K562 (cell line): ENCODE data around the gene WDR46. TPM values are rescaled to one million over a fixed set of nuclear protein-coding genes. Genes with fewer than 3 reads are reported as not detected.

Experiments
- E2F8 ChIP-seq: fragments of 450-650 bp; IDR thresholded peaks from 2 replicates; pipeline ENCODE4 v1.7.1; 2018; ENCODE audit warnings: mild to moderate bottlenecking, low read depth; ENCODE audit not compliant: partially characterized antibody
- ETV1 ChIP-seq: fragments of 450-650 bp; conservative IDR thresholded peaks from 2 replicates; pipeline ENCODE4 v1.6.1; 2016; ENCODE audit warnings: missing genetic modification characterization, control low read depth, low read depth, missing compliant biosample characterization
- EWSR1 ChIP-seq: fragments of 450-650 bp; IDR thresholded peaks from 2 replicates; pipeline ENCODE4 v1.6.1; 2018; ENCODE audit warnings: borderline replicate concordance, mild to moderate bottlenecking, low read depth, moderate library complexity; ENCODE audit not compliant: partially characterized antibody
- GABPB2 ChIP-seq: fragments of 250-450 bp; sonication (Bioruptor Pico); conservative IDR thresholded peaks from 2 replicates; pipeline ENCODE4 v1.5.1; 2021; ENCODE audit warnings: mild to moderate bottlenecking
- HLTF ChIP-seq: fragments of 450-650 bp; IDR thresholded peaks from 2 replicates; pipeline ENCODE4 v1.6.1; 2016
- MAFG ChIP-seq: fragments of 450-650 bp; conservative IDR thresholded peaks from 2 replicates; pipeline ENCODE4 v1.6.1; 2016; ENCODE audit warnings: missing genetic modification characterization, missing compliant biosample characterization
- MBD1 ChIP-seq: fragments of 250-450 bp; sonication (Bioruptor Pico); IDR thresholded peaks from 2 replicates; pipeline ENCODE4 v1.8.0; 2022; ENCODE audit warnings: inconsistent platforms
- MTF1 ChIP-seq: fragments of 250-450 bp; sonication (Bioruptor Pico); IDR thresholded peaks from 2 replicates; pipeline ENCODE4 v1.9.0; 2021; ENCODE audit warnings: moderate library complexity, mild to moderate bottlenecking, inconsistent platforms, borderline replicate concordance
- POU5F1 ChIP-seq: fragments of 150-350 bp; IDR thresholded peaks from 2 replicates; pipeline ENCODE4 v1.6.1; 2014; ENCODE audit warnings: borderline replicate concordance, low read length, low read depth, mild to moderate bottlenecking; ENCODE audit not compliant: partially characterized antibody
- RAD51 ChIP-seq: fragments of 450-650 bp; IDR thresholded peaks from 2 replicates; pipeline ENCODE4 v1.7.1; 2016; ENCODE audit warnings: low read depth, mild to moderate bottlenecking, borderline replicate concordance
- RREB1 ChIP-seq: fragments of 250-450 bp; sonication (Bioruptor Pico); IDR thresholded peaks from 2 replicates; pipeline ENCODE4 v1.4.0; 2020
- SRSF3 ChIP-seq: fragments of 200-400 bp; formaldehyde crosslinking; IDR thresholded peaks from 2 replicates; pipeline ENCODE4 v1.6.1; 2016; ENCODE audit warnings: mild to moderate bottlenecking, low read length, moderate library complexity; ENCODE audit not compliant: insufficient read depth
- TAL1 ChIP-seq: fragments of 450-650 bp; IDR thresholded peaks from 2 replicates; pipeline ENCODE4 v1.6.1; 2016; ENCODE audit warnings: mild to moderate bottlenecking
- TARDBP ChIP-seq: fragments of 450-650 bp; IDR thresholded peaks from 2 replicates; pipeline ENCODE4 v1.6.1; 2016
- TCF3 ChIP-seq: sonication (generic); formaldehyde crosslinking; IDR thresholded peaks from 2 replicates; pipeline ENCODE4 v1.4.0; 2020; ENCODE audit warnings: mild to moderate bottlenecking, missing genetic modification reagents
- TGIF2 ChIP-seq: sonication (generic); formaldehyde crosslinking; IDR thresholded peaks from 2 replicates; pipeline ENCODE4 v1.8.1; 2022; ENCODE audit warnings: mild to moderate bottlenecking, missing genetic modification reagents, moderate library complexity
- ZNF146 ChIP-seq: IDR thresholded peaks from one replicate; pipeline ENCODE4 v1.6.1; 2018; ENCODE audit warnings: missing compliant biosample characterization; ENCODE audit not compliant: unreplicated experiment
- ZNF551 ChIP-seq: fragments of 250-450 bp; sonication (Bioruptor Pico); IDR thresholded peaks from 2 replicates; pipeline ENCODE4 v1.5.0; 2021; ENCODE audit warnings: mild to moderate bottlenecking, moderate library complexity
- polyA plus RNA-seq, 8 experiments: library from polyadenylated mRNA; depleted of rRNA in 4 of 8; stranded (reverse) in 5 of 8; unstranded in 3 of 8; fragments of >200 nt; fragmentation: Nextera tagmentation in 2 of 8; fragmentation: Illumina TruSeq in 1 of 8; extraction: Ambion mirVana in 2 of 8; extraction: Trizol in 1 of 8; gene quantifications; 2 replicates each; pipeline versions ENCODE4 v1.2.1 to v1.2.3, GENCODE V29; 2011 to 2014; ENCODE audit warnings: inconsistent platforms in 1 of 8, missing spikeins in 1 of 8
- total RNA-seq, 7 experiments: library from RNA; depleted of rRNA in 6 of 7; stranded (reverse); fragments of >200 nt in 6 of 7; fragmentation: Illumina TruSeq in 2 of 7; extraction: Trizol in 2 of 7; gene quantifications; 2 replicates each; pipeline versions ENCODE4 v1.2.1 to v1.2.3, GENCODE V29; 2011 to 2021; ENCODE audit warnings: low replicate concordance in 1 of 7

The WDR46 gene
- total and polyA plus RNA-seq, 9 of the 15 experiments (the other 6 are each of a cell fraction or from before 2014, with no cell fraction given), result 8.9 to 146 (median 93.1) TPM

GRCh38 chr6:33273924-33274902 lies 14.8 kb downstream of the WDR46 start (continued):
- TF ChIP-seq MTF1 (CRISPR knock-in tag) (no peak), POU5F1 (no peak), TARDBP (no peak), SRSF3 (no peak), RAD51 (no peak), TGIF2 (no peak), ETV1 (tag) (no peak), TCF3 (CRISPR knock-in tag) (no peak), MAFG (tag) (no peak), GABPB2 (CRISPR knock-in tag) (no peak), EWSR1 (no peak), MBD1 (CRISPR knock-in tag) (no peak), ZNF551 (no peak), ZNF146 (CRISPR knock-in tag) (no peak), HLTF (no peak), RREB1 (CRISPR knock-in tag) (no peak), E2F8 (no peak), TAL1 (no peak)
